Stimulated activated naive CD4-positive, alpha-beta T cell treated with Interleukin-2 at 50 U/mL for 16 hours (primary cell): ENCODE results near the gene PSMC6.
"Not testable (repeated sequence)": the region's sequence is repeated elsewhere in the genome, so short reads cannot be mapped to it uniquely, and the experiment has no call there.

ENCODE experiments used
- DNase-seq: peaks from one replicate; lab custom pipeline; 2025; lab: John Stamatoyannopoulos, UW

The PSMC6 gene

GRCh38 chr14:52723514-52724359 lies 16.7 kb downstream of the PSMC6 start:
- no peak for DNase-seq

DNA sequence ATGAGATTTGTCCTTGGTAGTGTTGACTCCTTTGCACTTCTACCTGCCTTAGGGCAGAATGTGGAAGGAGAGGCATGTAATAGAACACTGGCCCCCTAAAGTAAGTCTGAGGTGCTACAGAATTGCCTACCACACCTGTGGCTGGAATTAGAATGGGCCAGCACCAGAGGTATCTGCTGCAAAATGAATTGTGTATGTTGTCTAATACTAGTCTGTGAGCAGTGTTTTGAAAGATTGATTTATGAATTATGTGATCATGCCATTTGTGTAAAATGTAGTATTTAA lies 17.3 kb downstream of the PSMC6 start:
- DNase-seq: no peak

DNA sequence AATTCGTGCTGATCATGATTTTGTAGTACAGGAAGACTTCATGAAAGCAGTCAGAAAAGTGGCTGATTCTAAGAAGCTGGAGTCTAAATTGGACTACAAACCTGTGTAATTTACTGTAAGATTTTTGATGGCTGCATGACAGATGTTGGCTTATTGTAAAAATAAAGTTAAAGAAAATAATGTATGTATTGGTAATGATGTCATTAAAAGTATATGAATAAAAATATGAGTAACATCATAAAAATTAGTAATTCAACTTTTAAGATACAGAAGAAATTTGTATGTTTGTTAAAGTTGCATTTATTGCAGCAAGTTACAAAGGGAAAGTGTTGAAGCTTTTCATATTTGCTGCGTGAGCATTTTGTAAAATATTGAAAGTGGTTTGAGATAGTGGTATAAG lies 20.5 kb downstream of the PSMC6 start:
- not testable (repeated sequence) for DNase-seq

DNA sequence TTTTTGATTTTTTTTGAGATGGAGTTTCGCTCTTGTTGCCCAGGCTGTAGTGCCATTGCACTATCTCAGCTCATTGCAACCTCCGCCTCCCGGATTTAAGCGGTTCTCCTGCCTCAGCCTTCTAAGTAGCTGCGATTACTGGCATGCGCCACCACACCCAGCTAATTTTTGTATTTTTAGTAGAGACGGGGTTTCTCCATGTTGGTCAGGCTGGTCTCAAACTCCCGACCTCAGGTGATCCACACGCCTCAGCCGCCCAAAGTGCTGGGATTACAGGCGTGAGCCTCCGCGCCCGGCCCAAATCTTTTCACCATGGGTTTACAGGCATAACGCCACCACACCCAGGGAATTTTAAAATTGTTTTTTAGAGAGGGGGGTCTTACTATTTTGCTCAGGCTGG lies 22.0 kb downstream of the PSMC6 start:
- not testable (repeated sequence) for DNase-seq

DNA sequence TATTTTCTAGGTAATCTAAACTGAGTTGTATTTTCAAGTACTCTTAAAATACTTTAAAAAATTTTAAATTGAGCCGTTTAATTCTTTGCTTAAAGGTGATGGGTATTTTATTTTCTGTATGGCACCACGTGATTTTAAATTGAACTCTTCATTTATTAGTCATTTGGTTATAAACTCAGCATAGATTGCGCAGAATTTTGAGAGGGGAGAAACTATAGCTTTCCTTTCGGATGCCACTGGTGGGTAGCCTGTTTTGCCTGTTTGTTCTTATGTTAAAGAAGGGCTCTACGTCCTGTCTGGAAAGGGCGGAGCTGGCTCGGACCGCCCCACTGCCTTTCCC lies 22.6 kb downstream of the PSMC6 start:
- no peak for DNase-seq

DNA sequence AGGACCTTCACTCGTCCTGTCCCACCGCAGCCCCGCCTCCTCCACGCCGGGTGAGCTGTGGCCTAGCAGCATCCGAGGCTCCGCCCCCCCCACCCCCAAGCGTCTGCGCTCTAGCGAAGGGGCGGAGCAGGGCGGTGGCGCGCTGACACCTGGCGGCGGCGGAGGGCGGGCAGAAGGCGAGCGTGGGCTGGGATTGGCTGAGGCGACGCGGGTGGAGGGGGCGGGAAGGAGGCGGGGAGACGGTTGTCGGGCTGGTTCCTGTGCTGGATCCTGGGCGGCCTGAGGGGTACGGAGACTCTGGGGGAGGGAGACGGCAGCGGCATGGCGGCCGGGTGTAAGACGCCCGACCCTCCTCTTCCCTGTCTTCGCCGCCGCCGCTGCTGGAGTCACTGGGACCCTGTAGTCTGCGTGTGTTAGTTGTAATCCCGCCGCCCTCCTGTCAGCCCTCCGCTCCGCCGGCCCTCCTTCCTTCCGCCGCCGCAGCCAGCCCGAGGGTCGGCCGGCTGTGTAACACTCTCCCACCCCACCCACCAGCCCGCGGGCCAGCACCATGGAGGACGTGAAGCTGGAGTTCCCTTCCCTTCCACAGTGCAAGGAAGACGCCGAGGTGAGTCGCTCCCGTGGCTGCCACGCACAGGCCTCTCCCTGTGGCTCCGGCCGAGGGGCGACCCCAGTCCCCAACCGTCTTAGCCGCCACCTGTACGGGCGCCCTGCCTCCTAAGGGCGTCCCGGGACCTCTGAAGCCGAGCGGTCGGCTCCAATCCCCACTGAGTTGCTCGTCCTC lies 23.1 kb downstream of the PSMC6 start, which contains the start of gene STYX:
STYX (plus strand) TSS at position 242 of the 784 bp plus-strand sequence; CDS start at position 551, 309 bp downstream.
- peak; percentile 99 for DNase-seq

DNA sequence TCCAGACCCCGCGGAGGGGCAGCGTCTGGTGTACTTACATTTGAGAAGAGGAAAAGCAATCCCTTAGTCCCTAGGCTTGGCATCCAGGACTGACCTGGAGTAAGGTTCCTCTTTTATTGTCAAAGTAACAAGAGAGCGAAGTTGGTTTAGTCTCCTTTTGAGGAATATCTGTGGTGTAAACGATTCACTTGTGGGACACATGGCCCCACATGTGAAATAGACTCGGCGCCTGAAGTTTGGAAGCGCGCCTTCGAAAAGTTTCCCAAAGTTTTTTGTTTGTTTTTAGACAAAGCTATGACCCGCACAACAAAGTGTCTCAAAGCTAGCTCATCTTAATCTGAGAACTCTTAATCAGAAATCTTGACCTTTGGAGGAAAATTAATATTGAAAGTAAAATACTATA lies 23.7 kb downstream of the PSMC6 start:
- peak; percentile 13 for DNase-seq

DNA sequence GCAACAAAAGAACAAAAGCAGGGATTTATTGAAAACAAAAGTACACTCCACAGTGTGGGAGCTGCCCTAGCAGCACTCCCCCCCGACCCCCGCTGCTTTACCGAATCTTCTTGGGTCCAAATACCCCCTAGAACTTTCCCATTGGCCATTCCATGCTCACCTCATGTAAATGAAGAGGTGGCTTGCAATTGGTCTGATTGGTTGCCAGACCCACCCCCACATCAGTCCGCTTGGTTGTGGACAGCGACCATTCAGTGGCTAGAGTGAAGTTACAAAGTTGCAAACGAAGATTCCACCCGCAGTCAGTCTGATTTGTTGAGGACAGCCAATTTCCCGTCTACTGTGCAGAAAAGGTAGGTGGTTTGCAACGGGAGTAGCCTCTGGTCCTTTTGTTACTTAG lies 26.8 kb downstream of the PSMC6 start:
- no peak for DNase-seq

DNA sequence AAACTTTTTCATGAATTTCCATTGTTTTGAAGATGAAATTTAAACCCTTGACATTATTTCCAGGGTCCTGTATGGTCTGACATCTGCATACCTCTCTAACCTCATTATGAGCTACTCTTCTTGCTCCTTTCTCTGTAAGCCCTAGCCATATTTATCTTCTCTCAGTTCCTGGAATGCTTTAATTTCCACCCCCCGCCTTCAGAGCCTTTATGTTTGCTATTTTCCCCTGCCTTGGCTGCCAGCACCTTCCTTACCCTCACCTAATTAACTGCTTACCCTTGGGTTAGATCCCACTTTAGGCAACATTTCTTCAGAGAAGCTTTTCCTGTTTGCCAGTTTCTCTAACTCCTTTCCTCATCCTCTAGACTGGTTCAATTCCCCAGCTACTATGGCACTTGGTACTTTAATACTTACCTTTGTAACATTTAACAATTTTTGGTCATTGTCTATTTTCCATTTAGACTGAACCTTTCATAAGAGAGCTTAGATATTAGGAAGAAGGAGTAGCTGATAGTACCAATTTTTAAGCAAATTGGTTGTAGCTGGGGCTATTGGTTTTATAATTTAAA lies 29.0 kb downstream of the PSMC6 start:
- no peak for DNase-seq

DNA sequence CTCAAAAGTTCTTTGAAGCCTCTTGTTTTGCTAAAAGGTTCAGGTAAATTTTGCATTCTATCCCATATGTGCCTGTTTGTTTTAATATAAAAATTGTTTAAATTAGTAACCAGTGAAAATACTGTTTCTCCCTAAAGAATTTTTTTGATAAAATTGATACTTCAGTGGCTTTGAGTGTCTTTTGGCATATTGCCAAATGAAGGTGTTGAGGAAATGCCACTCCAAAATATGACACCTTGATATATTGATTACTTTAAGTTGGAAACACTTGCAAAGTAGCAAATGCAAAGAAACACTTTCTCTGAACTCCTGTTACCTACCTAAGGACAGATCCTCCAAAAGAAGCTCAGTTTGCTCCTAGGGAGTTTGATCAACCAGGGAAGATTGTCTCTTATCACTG lies 31.4 kb downstream of the PSMC6 start:
- DNase-seq: no peak

- no peak for DNase-seq
Measured at GRCh38 chr14:52740751-52741150, 33.8 kb downstream of the PSMC6 start.

GRCh38 chr14:52741865-52742264 lies 34.9 kb downstream of the PSMC6 start:
- no peak for DNase-seq

DNA sequence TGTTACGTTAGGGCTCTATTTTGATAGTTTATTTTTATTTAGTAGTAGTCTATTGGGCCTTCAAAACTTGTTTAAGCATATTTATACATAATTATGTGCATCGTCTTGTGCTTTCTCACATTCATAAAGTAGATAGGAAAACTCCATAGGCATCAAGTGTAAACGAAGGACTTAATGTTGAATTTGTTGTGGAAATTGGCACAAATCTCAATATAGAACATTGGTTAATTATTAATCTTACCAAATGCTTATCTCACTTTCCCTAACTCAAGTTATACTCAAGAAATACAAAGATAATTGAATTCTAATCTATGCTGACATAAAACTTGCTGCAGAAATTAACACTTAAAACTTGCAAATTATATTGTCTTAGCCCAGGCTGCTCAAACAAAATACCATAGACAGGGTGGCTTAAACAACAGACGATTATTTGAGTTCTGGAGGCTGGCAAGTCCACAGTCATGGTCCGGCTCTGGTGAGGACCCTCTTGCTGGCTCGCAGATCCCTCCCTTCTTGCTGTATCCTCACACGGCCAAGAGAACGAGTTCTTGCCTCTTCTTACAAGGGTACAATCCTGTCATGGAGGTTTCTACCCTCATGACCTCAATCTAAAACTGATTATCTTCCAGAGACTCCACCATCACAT lies 41.8 kb downstream of the PSMC6 start:
- no peak for DNase-seq

GRCh38 chr14:52755607-52756316 lies 48.8 kb downstream of the PSMC6 start:
- no peak for DNase-seq

DNA sequence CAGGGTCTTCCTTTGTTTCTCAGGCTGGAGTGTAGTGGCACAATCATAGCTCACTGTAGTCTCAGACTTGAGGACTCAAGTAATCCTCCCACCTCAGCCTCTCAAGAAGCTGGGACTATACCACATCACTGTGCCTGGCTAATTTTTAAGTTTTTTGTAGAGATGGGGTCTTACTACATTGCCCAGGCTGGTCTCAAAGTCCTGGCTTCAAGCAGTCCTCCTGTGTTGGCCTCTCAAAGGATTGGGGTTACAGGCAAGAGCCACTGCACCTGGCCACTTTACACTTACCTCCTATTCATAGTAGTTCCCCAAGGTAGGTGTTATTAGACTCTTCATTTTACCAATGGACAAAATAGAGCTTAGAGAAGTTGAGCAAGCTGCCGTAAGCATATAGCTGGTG lies 52.1 kb downstream of the PSMC6 start:
- DNase-seq: no peak

- not testable (repeated sequence) for DNase-seq
Measured at GRCh38 chr14:52762923-52763322, 55.9 kb downstream of the PSMC6 start.

GRCh38 chr14:52767058-52767833 lies 60.2 kb downstream of the PSMC6 start:
- no peak for DNase-seq

GRCh38 chr14:52769887-52770286 lies 62.9 kb downstream of the PSMC6 start:
- DNase-seq: no peak

DNA sequence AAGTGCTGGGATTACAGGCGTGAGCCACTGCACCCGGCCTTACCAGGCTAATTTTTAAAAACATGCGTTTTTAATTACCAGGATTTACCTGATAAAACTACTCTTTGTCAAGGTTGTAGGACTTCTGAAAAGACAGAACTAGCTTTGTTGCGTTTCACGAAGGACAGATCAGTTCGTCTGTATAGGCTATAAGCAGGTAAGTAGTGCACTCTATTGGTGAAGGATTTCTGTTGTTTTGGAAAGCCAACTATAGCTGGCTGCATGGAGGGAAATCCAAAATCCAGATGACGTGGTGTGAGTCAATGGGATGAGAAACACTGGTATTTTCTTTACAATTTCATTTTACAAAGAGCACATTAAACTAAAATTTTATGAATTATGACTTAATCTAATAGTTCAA lies 69.8 kb downstream of the PSMC6 start:
- DNase-seq: no peak
